NK-92 (cell line): ENCODE measurements around the gene LTB4R2.

Source experiments
- DNase-seq: peaks from one replicate; lab custom pipeline; 2025; ENCODE audit not compliant: unreplicated experiment; lab: John Stamatoyannopoulos, UW

LTB4R2 gene

GRCh38 chr14:24298892-24299254, 11.1 kb upstream of the LTB4R2 start:
- no peak for DNase-seq

GRCh38 chr14:24299255-24300191, 10.4 kb upstream of the LTB4R2 start, which contains the start of the genes DHRS1 and NOP9:
Gene DHRS1 (minus strand): TSS chr14:24299780. CDS start chr14:24299106, 674 bp downstream.
Gene NOP9 (plus strand): TSS chr14:24299850. CDS start chr14:24299955, 105 bp downstream.
- no peak for DNase-seq

- no peak for DNase-seq
Observed at GRCh38 chr14:24300326-24300980, 9.5 kb upstream of the LTB4R2 start.

- no peak for DNase-seq
Observed at GRCh38 chr14:24304019-24304387, 5.9 kb upstream of the LTB4R2 start.

- no peak for DNase-seq
Observed at GRCh38 chr14:24307156-24307574, 2.8 kb upstream of the LTB4R2 start.

- DNase-seq, result no peak
Observed at GRCh38 chr14:24307575-24308341, 2.2 kb upstream of the LTB4R2 start, which contains the start of gene CIDEB. Gene CIDEB (minus strand): TSS chr14:24307977. CDS start chr14:24307858, 119 bp downstream.

- no peak for DNase-seq
Observed at GRCh38 chr14:24308342-24309124, 1.4 kb upstream of the LTB4R2 start.

GRCh38 chr14:24310265-24310645, 315 bp downstream of the LTB4R2 start:
- no peak for DNase-seq

- DNase-seq, result no peak
Observed at GRCh38 chr14:24310646-24311604, 985 bp downstream of the LTB4R2 start, which contains the start of gene LTB4R. Gene LTB4R (plus strand): TSS chr14:24311502. CDS start chr14:24315652, 4,150 bp downstream.

- DNase-seq, result no peak
Observed at GRCh38 chr14:24311837-24312615, 2.1 kb downstream of the LTB4R2 start.

- DNase-seq, result no peak
Observed at GRCh38 chr14:24312736-24313507, 3.0 kb downstream of the LTB4R2 start.

GRCh38 chr14:24313913-24314312, 4.0 kb downstream of the LTB4R2 start:
- no peak for DNase-seq

GRCh38 chr14:24314377-24315193, 4.6 kb downstream of the LTB4R2 start:
- DNase-seq, result no peak

- DNase-seq, result no peak
Observed at GRCh38 chr14:24315243-24315806, 5.4 kb downstream of the LTB4R2 start.

GRCh38 chr14:24315807-24316596, 6.1 kb downstream of the LTB4R2 start:
- no peak for DNase-seq

- no peak for DNase-seq
Observed at GRCh38 chr14:24316597-24316950, 6.6 kb downstream of the LTB4R2 start.
